ENCODE results near the gene KIF14. TPM values are rescaled to one million over a fixed set of nuclear protein-coding genes. Genes with fewer than 3 reads are reported as not detected.
"Not testable (repeated sequence)": the region's sequence is repeated elsewhere in the genome, so short reads cannot be mapped to it uniquely, and the experiment has no call there.

The KIF14 gene
- total RNA-seq, 1 donor from 2014 or later: 1.0 TPM

- no peaks in the 10 kb centered on the region for H3K4me1 ChIP-seq (ENCODE audit: control insufficient read depth in 3 of 3, insufficient read depth in 3 of 3, low read length in 3 of 3)
- no peaks in the 10 kb centered on the region for H3K9me3 ChIP-seq (ENCODE audit: control insufficient read depth in 3 of 3, low read length in 3 of 3)
- no peak overlapping the region for H3K4me3 ChIP-seq (ENCODE audit: low read length in 3 of 3)
- no peaks in the 10 kb centered on the region for H3K27me3 ChIP-seq (ENCODE audit: control insufficient read depth in 3 of 3, insufficient read depth in 3 of 3, low read length in 3 of 3)
- H3K36me3 ChIP-seq (ENCODE audit: control insufficient read depth in 3 of 3, insufficient read depth in 3 of 3, low read length in 3 of 3): no peaks in the 10 kb centered on the region
- H3K27ac ChIP-seq (ENCODE audit: low read depth, low read length): no peak overlapping the region
- no peak overlapping the region for H3K9ac ChIP-seq (ENCODE audit: low read depth in 1 of 3, low read length in 3 of 3)
Measured at GRCh38 chr1:200634261-200635122, 13.9 kb upstream of the KIF14 start.

GRCh38 chr1:200631375-200631774 lies 10.8 kb upstream of the KIF14 start:
- Histone ChIP-seq H3K27me3 (ENCODE audit: control insufficient read depth in 3 of 3, insufficient read depth in 3 of 3, low read length in 3 of 3) (no peaks in the 10 kb centered on the region), H3K27ac (ENCODE audit: low read depth, low read length) (no peak overlapping the region)

GRCh38 chr1:200630515-200630899 lies 10.0 kb upstream of the KIF14 start:
- H3K9ac ChIP-seq (ENCODE audit: low read depth in 1 of 3, low read length in 3 of 3); H3K36me3 ChIP-seq (ENCODE audit: control insufficient read depth in 3 of 3, insufficient read depth in 3 of 3, low read length in 3 of 3); H3K27ac ChIP-seq (ENCODE audit: low read depth, low read length); H3K4me3 ChIP-seq (ENCODE audit: low read length in 3 of 3); H3K27me3 ChIP-seq (ENCODE audit: control insufficient read depth in 3 of 3, insufficient read depth in 3 of 3, low read length in 3 of 3); H3K9me3 ChIP-seq (ENCODE audit: control insufficient read depth in 3 of 3, low read length in 3 of 3); H3K4me1 ChIP-seq (ENCODE audit: control insufficient read depth in 3 of 3, insufficient read depth in 3 of 3, low read length in 3 of 3): not testable (repeated sequence)

More at GRCh38 chr1:200631375-200631774, 10.8 kb upstream of the KIF14 start:
- H3K36me3 ChIP-seq (ENCODE audit: control insufficient read depth in 3 of 3, insufficient read depth in 3 of 3, low read length in 3 of 3): no peaks in the 10 kb centered on the region
- H3K9ac ChIP-seq (ENCODE audit: low read depth in 1 of 3, low read length in 3 of 3): no peak overlapping the region
- no peaks in the 10 kb centered on the region for H3K9me3 ChIP-seq (ENCODE audit: control insufficient read depth in 3 of 3, low read length in 3 of 3)
- H3K4me3 ChIP-seq (ENCODE audit: low read length in 3 of 3): no peak overlapping the region
- no peaks in the 10 kb centered on the region for H3K4me1 ChIP-seq (ENCODE audit: control insufficient read depth in 3 of 3, insufficient read depth in 3 of 3, low read length in 3 of 3)

- Histone ChIP-seq H3K4me3 (ENCODE audit: low read length in 3 of 3) (no peak overlapping the region), H3K27ac (ENCODE audit: low read depth, low read length) (no peak overlapping the region), H3K9ac (ENCODE audit: low read depth in 1 of 3, low read length in 3 of 3) (no peak overlapping the region), H3K27me3 (ENCODE audit: control insufficient read depth in 3 of 3, insufficient read depth in 3 of 3, low read length in 3 of 3) (no peaks in the 10 kb centered on the region), H3K36me3 (ENCODE audit: control insufficient read depth in 3 of 3, insufficient read depth in 3 of 3, low read length in 3 of 3) (no peaks in the 10 kb centered on the region), H3K9me3 (ENCODE audit: control insufficient read depth in 3 of 3, low read length in 3 of 3) (no peaks in the 10 kb centered on the region), H3K4me1 (ENCODE audit: control insufficient read depth in 3 of 3, insufficient read depth in 3 of 3, low read length in 3 of 3) (no peaks in the 10 kb centered on the region)
Measured at GRCh38 chr1:200629876-200630514, 9.4 kb upstream of the KIF14 start.

GRCh38 chr1:200628223-200628881 lies 7.8 kb upstream of the KIF14 start:
- H3K4me3 ChIP-seq (ENCODE audit: low read length in 3 of 3): no peak overlapping the region
- no peaks in the 10 kb centered on the region for H3K36me3 ChIP-seq (ENCODE audit: control insufficient read depth in 3 of 3, insufficient read depth in 3 of 3, low read length in 3 of 3)
- no peak overlapping the region for H3K9ac ChIP-seq (ENCODE audit: low read depth in 1 of 3, low read length in 3 of 3)
- no peaks in the 10 kb centered on the region for H3K9me3 ChIP-seq (ENCODE audit: control insufficient read depth in 3 of 3, low read length in 3 of 3)
- H3K27ac ChIP-seq (ENCODE audit: low read depth, low read length): no peak overlapping the region
- H3K27me3 ChIP-seq (ENCODE audit: control insufficient read depth in 3 of 3, insufficient read depth in 3 of 3, low read length in 3 of 3): no peaks in the 10 kb centered on the region
- no peaks in the 10 kb centered on the region for H3K4me1 ChIP-seq (ENCODE audit: control insufficient read depth in 3 of 3, insufficient read depth in 3 of 3, low read length in 3 of 3)

- no peaks in the 10 kb centered on the region for H3K9me3 ChIP-seq (ENCODE audit: control insufficient read depth in 3 of 3, low read length in 3 of 3)
- no peaks in the 10 kb centered on the region for H3K4me1 ChIP-seq (ENCODE audit: control insufficient read depth in 3 of 3, insufficient read depth in 3 of 3, low read length in 3 of 3)
- H3K27ac ChIP-seq (ENCODE audit: low read depth, low read length): no peak overlapping the region
- no peak overlapping the region for H3K9ac ChIP-seq (ENCODE audit: low read depth in 1 of 3, low read length in 3 of 3)
- H3K27me3 ChIP-seq (ENCODE audit: control insufficient read depth in 3 of 3, insufficient read depth in 3 of 3, low read length in 3 of 3): no peaks in the 10 kb centered on the region
- no peak overlapping the region for H3K4me3 ChIP-seq (ENCODE audit: low read length in 3 of 3)
- no peaks in the 10 kb centered on the region for H3K36me3 ChIP-seq (ENCODE audit: control insufficient read depth in 3 of 3, insufficient read depth in 3 of 3, low read length in 3 of 3)
Measured at GRCh38 chr1:200627575-200628222, 7.1 kb upstream of the KIF14 start.

- Histone ChIP-seq H3K27me3 (ENCODE audit: control insufficient read depth in 3 of 3, insufficient read depth in 3 of 3, low read length in 3 of 3) (no peaks in the 10 kb centered on the region), H3K4me1 (ENCODE audit: control insufficient read depth in 3 of 3, insufficient read depth in 3 of 3, low read length in 3 of 3) (no peaks in the 10 kb centered on the region), H3K9me3 (ENCODE audit: control insufficient read depth in 3 of 3, low read length in 3 of 3) (no peaks in the 10 kb centered on the region), H3K27ac (ENCODE audit: low read depth, low read length) (no peak overlapping the region), H3K9ac (ENCODE audit: low read depth in 1 of 3, low read length in 3 of 3) (no peak overlapping the region), H3K36me3 (ENCODE audit: control insufficient read depth in 3 of 3, insufficient read depth in 3 of 3, low read length in 3 of 3) (no peaks in the 10 kb centered on the region), H3K4me3 (ENCODE audit: low read length in 3 of 3) (no peak overlapping the region)
Measured at GRCh38 chr1:200626853-200627534, 6.4 kb upstream of the KIF14 start.

- peaks cover under 1 to 1% (median 1%) of the 10 kb centered on the region in 3 donors for H3K4me1 ChIP-seq (ENCODE audit: control insufficient read depth in 3 of 3, insufficient read depth in 3 of 3, low read length in 3 of 3)
- no peak overlapping the region for H3K27ac ChIP-seq (ENCODE audit: low read depth, low read length)
- no peaks in the 10 kb centered on the region for H3K36me3 ChIP-seq (ENCODE audit: control insufficient read depth in 3 of 3, insufficient read depth in 3 of 3, low read length in 3 of 3)
- no peaks in the 10 kb centered on the region for H3K27me3 ChIP-seq (ENCODE audit: control insufficient read depth in 3 of 3, insufficient read depth in 3 of 3, low read length in 3 of 3)
- H3K4me3 ChIP-seq (ENCODE audit: low read length in 3 of 3): no peak overlapping the region
- H3K9ac ChIP-seq (ENCODE audit: low read depth in 1 of 3, low read length in 3 of 3): no peak overlapping the region
- H3K9me3 ChIP-seq (ENCODE audit: control insufficient read depth in 3 of 3, low read length in 3 of 3): no peaks in the 10 kb centered on the region
Measured at GRCh38 chr1:200625381-200625824, 4.9 kb upstream of the KIF14 start.

- no peaks in the 10 kb centered on the region for H3K9me3 ChIP-seq (ENCODE audit: control insufficient read depth in 3 of 3, low read length in 3 of 3)
- H3K4me1 ChIP-seq (ENCODE audit: control insufficient read depth in 3 of 3, insufficient read depth in 3 of 3, low read length in 3 of 3): peaks cover 3 to 6% (median 4%) of the 10 kb centered on the region in 3 donors
- H3K36me3 ChIP-seq (ENCODE audit: control insufficient read depth in 3 of 3, insufficient read depth in 3 of 3, low read length in 3 of 3): no peaks in the 10 kb centered on the region
- H3K27me3 ChIP-seq (ENCODE audit: control insufficient read depth in 3 of 3, insufficient read depth in 3 of 3, low read length in 3 of 3): no peaks in the 10 kb centered on the region
- H3K27ac ChIP-seq (ENCODE audit: low read depth, low read length): no peak overlapping the region
- H3K4me3 ChIP-seq (ENCODE audit: low read length in 3 of 3): no peak overlapping the region
- no peak overlapping the region for H3K9ac ChIP-seq (ENCODE audit: low read depth in 1 of 3, low read length in 3 of 3)
Measured at GRCh38 chr1:200624679-200625335, 4.3 kb upstream of the KIF14 start.

Measured in skeletal muscle tissue (tissue), 4 donors.